Activated CD4-positive, alpha-beta T cell treated with anti-CD3 and anti-CD28 coated beads, Interleukin-10, Interleukin-2, amounts not matched to agents 100 ng/mL and 50 ng/mL, durations not matched to agents 16 hours and 8 hours (primary cell): ENCODE data around the gene PEX6.

Experiments
- DNase-seq: peaks from one replicate; pipeline ENCODE4 v3.0.0-alpha.2; 2020

PEX6 gene

GRCh38 chr6:42932412-42932811 lies 46.6 kb downstream of the PEX6 start:
- no peak for DNase-seq

- DNase-seq, result peak; percentile 89
Observed at GRCh38 chr6:42929821-42930360, 49.1 kb downstream of the PEX6 start.

- peak; percentile 98 for DNase-seq
Observed at GRCh38 chr6:42928986-42929820, 49.8 kb downstream of the PEX6 start, which contains the start of gene CNPY3. TSS of gene CNPY3 (plus strand) at chr6:42929480. CDS start at chr6:42929571, 91 bp downstream.

GRCh38 chr6:42925248-42925857 lies 53.6 kb downstream of the PEX6 start:
- no peak for DNase-seq

GRCh38 chr6:42923666-42924065 lies 55.3 kb downstream of the PEX6 start:
- no peak for DNase-seq

- no peak for DNase-seq
Observed at GRCh38 chr6:42921801-42922200, 57.2 kb downstream of the PEX6 start.

GRCh38 chr6:42916288-42916687 lies 62.7 kb downstream of the PEX6 start:
- no peak for DNase-seq

- no peak for DNase-seq
Observed at GRCh38 chr6:42915732-42916131, 63.2 kb downstream of the PEX6 start, which contains the start of gene PTCRA. TSS of gene PTCRA (plus strand) at chr6:42916053. CDS start at chr6:42916070, 17 bp downstream.

- DNase-seq, result no peak
Observed at GRCh38 chr6:42914546-42914945, 64.4 kb downstream of the PEX6 start.
